Tibial artery (tissue), 4 donors: ENCODE measurements around the gene ALDOC.
"Not testable (repeated sequence)": the region's sequence is repeated elsewhere in the genome, so short reads cannot be mapped to it uniquely, and the experiment has no call there.

Experiments used
- DNase-seq, 2 donors: peaks; one replicate each; pipeline ENCODE4 v3.0.0-alpha.2; 2019
- H3K27ac ChIP-seq, 2 donors: fragments of 200-600 bp; sonication (generic) in 1 of 2; 1 replicate in 1 of 2; 2 replicates in 1 of 2; pipeline ENCODE4 v1.5.1; 2018 to 2019; ENCODE audit warnings: mild to moderate bottlenecking in 1 of 2
- H3K27me3 ChIP-seq, 2 donors: fragments of 200-600 bp; sonication (generic) in 1 of 2; one replicate each; pipeline versions ENCODE4 v1.5.1 to v1.6.0; 2016 to 2019
- H3K36me3 ChIP-seq, 3 donors: fragments of 200-600 bp; sonication (generic) in 2 of 3; one replicate each; pipeline ENCODE4 v1.5.1; 2016 to 2019; ENCODE audit warnings: mild to moderate bottlenecking in 2 of 3
- H3K4me1 ChIP-seq, 4 donors: fragments of 200-600 bp; sonication (generic) in 2 of 4; 1 replicate in 3 of 4; 2 replicates in 1 of 4; pipeline ENCODE4 v1.5.1; 2016 to 2019
- H3K4me3 ChIP-seq, 2 donors: fragments of 200-600 bp; sonication (generic) in 1 of 2; 1 replicate in 1 of 2; 2 replicates in 1 of 2; pipeline ENCODE4 v1.5.1; 2018 to 2019; ENCODE audit warnings: mild to moderate bottlenecking in 2 of 2
- H3K9me3 ChIP-seq, 3 donors: fragments of 200-600 bp; sonication (generic) in 1 of 3; one replicate each; pipeline ENCODE4 v1.5.1; 2016 to 2019
- CTCF ChIP-seq, 2 experiments: fragments of 200-600 bp in 1 of 2; fragments of 450-650 bp in 1 of 2; IDR thresholded peaks; one replicate each; pipeline ENCODE4 v1.5.1; 2017 to 2019; ENCODE audit warnings: antibody characterized with exemption in 2 of 2, mild to moderate bottlenecking in 1 of 2, moderate library complexity in 1 of 2
- intact Hi-C: fragments of 100-400 bp; cut with DNase I; formaldehyde crosslinking; loops from one replicate; pipeline ENCODE4 v1.15.0; 2023; ENCODE audit warnings: low total_unique reads

Gene ALDOC

DNA sequence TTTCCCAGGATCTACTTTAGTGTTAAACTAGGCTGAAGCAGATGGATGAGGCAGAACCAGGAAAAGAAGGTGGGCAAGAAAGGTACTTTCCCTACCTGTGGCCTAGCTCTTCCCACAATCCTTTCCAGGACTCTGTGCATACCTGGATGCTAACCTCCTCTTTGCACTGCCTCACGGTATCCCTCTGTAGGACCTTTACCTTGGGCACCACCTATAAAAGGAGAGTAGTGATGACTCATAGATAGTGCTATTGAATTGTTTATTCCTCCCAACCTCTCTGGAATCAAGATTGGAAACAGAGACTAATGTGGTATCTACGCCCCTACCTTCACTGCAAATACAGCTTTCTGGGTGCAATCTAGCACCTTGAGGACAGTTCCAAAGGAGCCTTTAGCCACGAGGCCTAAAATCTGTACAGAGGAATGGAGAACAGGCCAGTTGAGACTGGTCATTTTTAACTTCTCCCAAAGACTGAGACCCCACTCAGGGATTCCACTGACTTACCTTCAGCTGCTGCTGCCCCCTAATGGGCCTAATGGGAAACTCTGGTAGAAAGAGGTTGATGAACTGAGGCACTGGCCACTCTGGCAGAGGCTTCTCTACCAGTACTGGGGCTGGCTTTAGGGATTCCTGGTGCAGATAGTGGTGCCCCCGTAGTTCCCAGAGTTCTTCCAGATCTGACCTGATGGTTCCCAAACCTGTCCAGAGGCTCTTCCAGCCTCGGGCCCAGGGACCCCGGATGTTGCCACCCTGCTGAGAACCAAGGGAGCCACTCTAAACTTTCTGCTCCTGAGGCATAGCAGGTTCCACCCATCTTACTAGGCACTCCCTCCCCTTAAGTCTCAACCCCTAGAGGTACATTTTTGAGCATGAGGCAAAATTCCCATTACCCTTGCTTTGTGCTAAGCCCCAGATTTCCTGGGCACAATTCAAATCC lies 36.5 kb upstream of the ALDOC start:
- intact Hi-C loops, result loop anchor here (5.0 kb wide), 2 partner anchors 61 to 116 kb away; partner anchors contain the start of gene UNC119
- Histone ChIP-seq H3K27ac (no peak overlapping the region), H3K9me3 (no peaks in the 10 kb centered on the region), H3K4me3 (no peak overlapping the region), H3K36me3 (peaks cover 36 to 71% (median 37%) of the 10 kb centered on the region in 3 donors), H3K4me1 (no peaks in the 10 kb centered on the region), H3K27me3 (no peaks in the 10 kb centered on the region)
- DNase-seq, result peak in 1 of 2 donors; percentile 30
- TF ChIP-seq CTCF (IDR thresholded peaks at IDR 0.05), result peak; percentile 54 to 58

- peaks cover 29 to 64% (median 30%) of the 10 kb centered on the region in 3 donors for H3K36me3 ChIP-seq
- no peak for TF ChIP-seq CTCF (IDR thresholded peaks at IDR 0.05)
These were observed 35.8 kb upstream of the ALDOC start for GRCh38 chr17:28612531-28612930.

DNA sequence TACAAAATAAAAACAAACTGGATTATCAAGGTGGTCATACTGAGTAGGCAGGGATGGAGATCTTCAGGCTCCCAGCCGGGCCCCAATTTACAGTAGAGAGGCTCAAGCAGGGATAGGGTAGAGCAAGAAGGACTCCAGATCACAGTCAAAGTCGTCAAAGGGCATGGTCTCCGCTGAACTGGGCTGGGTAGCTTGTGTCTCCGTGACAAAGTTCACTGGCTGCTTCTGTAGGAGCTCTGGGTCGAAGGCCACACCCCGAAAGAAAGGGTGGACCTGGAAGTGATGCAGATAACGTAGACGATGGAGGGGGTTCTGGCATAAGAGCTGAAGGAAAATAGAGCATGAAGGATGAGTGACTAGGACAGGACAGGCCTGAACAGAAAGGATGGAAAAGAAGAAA lies 33.7 kb upstream of the ALDOC start:
- no peaks in the 10 kb centered on the region for H3K27me3 ChIP-seq
- H3K36me3 ChIP-seq, result peaks cover 8 to 48% (median 12%) of the 10 kb centered on the region in 3 donors
- H3K9me3 ChIP-seq, result no peaks in the 10 kb centered on the region
- intact Hi-C loops, result loop anchor here (5.0 kb wide), 2 partner anchors 58 to 113 kb away; partner anchors contain the start of gene UNC119
- no peaks in the 10 kb centered on the region for H3K4me1 ChIP-seq
- no peak overlapping the region for H3K4me3 ChIP-seq
- DNase-seq, result no peak
- no peak overlapping the region for H3K27ac ChIP-seq
- no peak for TF ChIP-seq CTCF (IDR thresholded peaks at IDR 0.05)

More at GRCh38 chr17:28612531-28612930, 35.8 kb upstream of the ALDOC start:
- H3K4me1 ChIP-seq, result no peaks in the 10 kb centered on the region
- H3K9me3 ChIP-seq, result no peaks in the 10 kb centered on the region
- DNase-seq, result no peak
- no peak overlapping the region for H3K4me3 ChIP-seq
- H3K27me3 ChIP-seq, result no peaks in the 10 kb centered on the region
- intact Hi-C loops, result loop anchor here (5.0 kb wide), 2 partner anchors 60 to 115 kb away; partner anchors contain the start of gene UNC119
- no peak overlapping the region for H3K27ac ChIP-seq

GRCh38 chr17:28604031-28604430 lies 27.3 kb upstream of the ALDOC start:
- H3K4me1 ChIP-seq, H3K27me3 ChIP-seq, H3K9me3 ChIP-seq, H3K36me3 ChIP-seq, H3K4me3 ChIP-seq, H3K27ac ChIP-seq, intact Hi-C loops, DNase-seq: not testable (repeated sequence)

GRCh38 chr17:28599311-28600184 lies 22.9 kb upstream of the ALDOC start:
- DNase-seq, result peak; percentile 68 to 80
- no peaks in the 10 kb centered on the region for H3K36me3 ChIP-seq
- H3K4me1 ChIP-seq, result peaks cover 0 to 18% (median 11%) of the 10 kb centered on the region in 4 donors
- no peak for TF ChIP-seq CTCF (IDR thresholded peaks at IDR 0.05)
- no peaks in the 10 kb centered on the region for H3K27me3 ChIP-seq
- H3K27ac ChIP-seq, result peak overlapping the region; percentile 93
- peak overlapping the region; percentile 57 to 61 for H3K4me3 ChIP-seq
- H3K9me3 ChIP-seq, result no peaks in the 10 kb centered on the region
- intact Hi-C loops, result no loop called here
